K562 (cell line): Measurements from ENCODE around the gene DSG2. TPM values are rescaled to one million over a fixed set of nuclear protein-coding genes. Genes with fewer than 3 reads are reported as not detected.
A peak's percentile ranks its signal among the peaks of the same experiment; 100 is the strongest.

ENCODE experiments used
- ATAC-seq: fragments of 200-7000 bp; cut with Tn5 transposase; 3 replicates; pipeline ENCODE4 v1.9.1; 2020; ENCODE audit warnings: moderate library complexity
- BruUV-seq: library from RNA; stranded (reverse); fragments of 400-500 nt; replicated peaks from 2 replicates; lab custom pipeline; 2021; lab: Mats Ljungman, UMichigan
- CTCF ChIA-PET: fragments of 300-600 bp; formaldehyde crosslinking; extraction: SDS; loops from one replicate; lab custom pipeline; 2021; ENCODE audit warnings: low intra/inter-chr PET ratio; lab: Yijun Ruan, JAX
- POLR2A ChIA-PET: fragments of 300-600, 350-650 bp; sonication (Branson Sonifier 250); formaldehyde crosslinking; extraction: SDS; loops from one replicate; lab custom pipeline; 2021; ENCODE audit warnings: antibody characterized with exemption, inconsistent platforms; lab: Yijun Ruan, JAX
- DNase-seq, 4 experiments: peaks; one replicate each; pipeline versions ENCODE4 v3.0.0 to v3.0.0-alpha.2; 2011 to 2018; ENCODE audit warnings: low spot score in 3 of 4, mixed read lengths in 3 of 4; ENCODE audit errors: extremely low read depth in 1 of 4
- FAIRE-seq: peaks from 2 replicates; lab custom pipeline; 2011; peaks lifted over from hg19 to GRCh38; lab: Jason Lieb, UNC
- H2AFZ ChIP-seq: 2 replicates; pipeline ENCODE4 v1.6.0; 2011; ENCODE audit warnings: low read depth, low read length, control low read depth, inconsistent platforms
- H3K27ac ChIP-seq: fragments of 200-600 bp; 3 replicates; pipeline ENCODE4 v1.8.0; 2011; ENCODE audit warnings: low read depth, mild to moderate bottlenecking, control low read depth, inconsistent platforms, low read length, moderate library complexity, mixed read lengths; ENCODE audit errors: extremely low read depth
- H3K27me3 ChIP-seq, 2 experiments: fragments of 300-600 bp in 1 of 2; 2 replicates in 1 of 2; 3 replicates in 1 of 2; pipeline versions ENCODE4 v1.6.0 to v1.8.0; 2011; ENCODE audit warnings: inconsistent platforms in 2 of 2, low read length in 2 of 2, mild to moderate bottlenecking in 1 of 2, mixed read lengths in 1 of 2, moderate library complexity in 1 of 2; ENCODE audit not compliant: control insufficient read depth in 2 of 2, insufficient read depth in 2 of 2
- H3K36me3 ChIP-seq: fragments of 300-600 bp; 3 replicates; pipeline ENCODE4 v1.8.0; 2011; ENCODE audit warnings: mild to moderate bottlenecking, low read length, inconsistent platforms; ENCODE audit not compliant: control insufficient read depth, insufficient read depth
- H3K4me1 ChIP-seq, 2 experiments: fragments of 200-600 bp in 1 of 2; replicated peaks in 1 of 2; 2 replicates in 1 of 2; 3 replicates in 1 of 2; pipeline versions ENCODE4 v1.5.1 to v1.8.0; 2011; ENCODE audit warnings: inconsistent platforms in 2 of 2, low read length in 2 of 2, mild to moderate bottlenecking in 1 of 2, mixed read lengths in 1 of 2, moderate library complexity in 1 of 2; ENCODE audit not compliant: control insufficient read depth in 2 of 2, insufficient read depth in 2 of 2
- H3K4me2 ChIP-seq: 2 replicates; pipeline ENCODE4 v1.6.1; 2011; ENCODE audit warnings: low read length, control low read depth, inconsistent platforms, mixed read lengths; ENCODE audit not compliant: insufficient read depth
- H3K4me3 ChIP-seq: fragments of 200-600 bp; sonication (generic), shearing (Covaris generic); 2 replicates; pipeline ENCODE4 v1.5.1; 2016; ENCODE audit warnings: control low read depth, inconsistent platforms
- H3K79me2 ChIP-seq: fragments of 200-600 bp; 3 replicates; pipeline ENCODE4 v1.8.0; 2011; ENCODE audit warnings: low read length, inconsistent platforms; ENCODE audit not compliant: control insufficient read depth, insufficient read depth
- H3K9ac ChIP-seq, 2 experiments: 2 replicates each; pipeline versions ENCODE4 v1.6.0 to v1.6.1; 2011; ENCODE audit warnings: low read depth in 2 of 2, low read length in 2 of 2, control low read depth in 1 of 2, inconsistent platforms in 1 of 2, mild to moderate bottlenecking in 1 of 2, mixed read lengths in 1 of 2; ENCODE audit not compliant: insufficient read depth in 1 of 2
- H3K9me1 ChIP-seq: one replicate; pipeline ENCODE4 v1.6.0; 2011; ENCODE audit warnings: inconsistent platforms, mild to moderate bottlenecking, low read length, moderate library complexity; ENCODE audit not compliant: control insufficient read depth, insufficient read depth
- H3K9me3 ChIP-seq: replicated peaks from 2 replicates; pipeline ENCODE4 v1.5.1; 2011; ENCODE audit warnings: low read depth, low read length, inconsistent platforms; ENCODE audit not compliant: control insufficient read depth, insufficient read depth
- H4K20me1 ChIP-seq: replicated peaks from 2 replicates; pipeline ENCODE4 v1.6.1; 2011; ENCODE audit warnings: low read length, inconsistent platforms, mixed read lengths; ENCODE audit not compliant: control insufficient read depth, insufficient read depth
- ATF7 ChIP-seq: fragments of 450-650 bp; IDR thresholded peaks from 2 replicates; pipeline ENCODE4 v1.7.1; 2014; ENCODE audit warnings: mild to moderate bottlenecking, moderate library complexity
- CEBPB ChIP-seq: fragments of 450-650 bp; IDR thresholded peaks from 2 replicates; pipeline ENCODE4 v1.6.1; 2016; ENCODE audit warnings: missing genetic modification characterization, missing compliant biosample characterization
- WGBS: fragments of 100-300 bp; shearing (Covaris generic); methylation state at CpG from one replicate; pipeline ENCODE4 v1.1.6; 2016; ENCODE audit warnings: low coverage, mixed read lengths; ENCODE audit not compliant: insufficient coverage; ENCODE audit errors: missing lambda C conversion rate; 5-methylcytosine and 5-hydroxymethylcytosine counted together
- in situ Hi-C: fragments of 300-500 bp; cut with MboI; formaldehyde crosslinking; loops from 4 replicates; pipeline ENCODE4 v1.15.0; 2018; ENCODE audit warnings: inconsistent platforms, mixed read lengths
- intact Hi-C: fragments of 100-400 bp; cut with micrococcal nuclease; formaldehyde crosslinking; loops from 2 replicates; pipeline ENCODE4 v1.14.2; 2022
- polyA plus RNA-seq, 8 experiments: library from polyadenylated mRNA; depleted of rRNA in 4 of 8; stranded (reverse) in 5 of 8; unstranded in 3 of 8; fragments of >200 nt; fragmentation: Nextera tagmentation in 2 of 8; fragmentation: Illumina TruSeq in 1 of 8; extraction: Ambion mirVana in 2 of 8; extraction: Trizol in 1 of 8; gene quantifications; 2 replicates each; pipeline versions ENCODE4 v1.2.1 to v1.2.3, GENCODE V29; 2011 to 2014; ENCODE audit warnings: inconsistent platforms in 1 of 8, missing spikeins in 1 of 8
- total RNA-seq, 7 experiments: library from RNA; depleted of rRNA in 6 of 7; stranded (reverse); fragments of >200 nt in 6 of 7; fragmentation: Illumina TruSeq in 2 of 7; extraction: Trizol in 2 of 7; gene quantifications; 2 replicates each; pipeline versions ENCODE4 v1.2.1 to v1.2.3, GENCODE V29; 2011 to 2021; ENCODE audit warnings: low replicate concordance in 1 of 7
- TF ChIP-seq, protein P1 (sequence below), 2 experiments: fragments of 450-650 bp; conservative IDR thresholded peaks; 2 replicates each; pipeline ENCODE4 v1.6.1; 2017; ENCODE audit warnings: mild to moderate bottlenecking in 2 of 2, moderate library complexity in 2 of 2

DSG2 gene
- total and polyA plus RNA-seq, 9 of the 15 experiments (the other 6 are each of a cell fraction or from before 2014, with no cell fraction given), result 16.9 to 68.6 (median 41.3) TPM

DNA sequence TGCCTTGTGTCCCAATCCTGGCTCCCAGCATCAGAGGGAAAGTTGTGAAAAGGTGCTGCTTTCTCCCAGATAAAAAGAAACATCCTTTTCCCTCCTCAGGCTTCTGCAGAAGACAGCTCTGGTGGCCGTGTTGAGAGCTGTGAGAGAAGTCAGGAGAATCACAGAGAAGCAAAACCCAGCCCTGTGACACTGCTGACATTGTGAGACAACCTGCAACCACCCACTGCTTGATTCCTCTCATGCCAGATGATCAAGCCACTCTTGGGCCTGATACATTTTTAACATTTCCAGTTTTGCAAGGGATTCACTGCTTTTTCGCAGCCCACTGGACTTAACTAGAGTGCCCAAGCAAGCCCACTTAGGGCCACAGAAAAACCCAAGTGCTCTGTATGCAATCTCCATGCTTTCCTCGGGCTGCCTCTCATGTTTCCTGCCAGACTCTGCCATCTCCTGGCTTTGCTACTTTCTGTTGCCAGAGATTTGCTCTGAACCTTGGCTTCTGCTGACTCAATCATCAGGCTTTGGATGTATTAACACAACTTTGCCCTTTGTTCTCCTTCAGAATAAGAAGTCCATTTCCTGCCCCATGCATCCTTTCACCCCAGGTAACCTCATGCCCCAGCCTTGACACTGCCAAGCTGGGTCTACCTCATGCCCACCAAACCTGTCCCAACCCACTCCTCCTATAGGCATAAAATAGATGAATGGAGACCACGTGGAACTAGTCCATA is 68.8 kb downstream of the DSG2 start:
- H3K79me2 ChIP-seq, result no peaks in the 10 kb centered on the region
- H3K36me3 ChIP-seq, result no peaks in the 10 kb centered on the region
- H4K20me1 ChIP-seq, result no peaks in the 10 kb centered on the region
- no peak for TF ChIP-seq CEBPB
- no peak for TF ChIP-seq ATF7
- TF ChIP-seq, protein P1, sequence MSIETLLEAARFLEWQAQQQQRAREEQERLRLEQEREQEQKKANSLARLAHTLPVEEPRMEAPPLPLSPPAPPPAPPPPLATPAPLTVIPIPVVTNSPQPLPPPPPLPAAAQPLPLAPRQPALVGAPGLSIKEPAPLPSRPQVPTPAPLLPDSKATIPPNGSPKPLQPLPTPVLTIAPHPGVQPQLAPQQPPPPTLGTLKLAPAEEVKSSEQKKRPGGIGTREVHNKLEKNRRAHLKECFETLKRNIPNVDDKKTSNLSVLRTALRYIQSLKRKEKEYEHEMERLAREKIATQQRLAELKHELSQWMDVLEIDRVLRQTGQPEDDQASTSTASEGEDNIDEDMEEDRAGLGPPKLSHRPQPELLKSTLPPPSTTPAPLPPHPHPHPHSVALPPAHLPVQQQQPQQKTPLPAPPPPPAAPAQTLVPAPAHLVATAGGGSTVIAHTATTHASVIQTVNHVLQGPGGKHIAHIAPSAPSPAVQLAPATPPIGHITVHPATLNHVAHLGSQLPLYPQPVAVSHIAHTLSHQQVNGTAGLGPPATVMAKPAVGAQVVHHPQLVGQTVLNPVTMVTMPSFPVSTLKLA (conservative IDR thresholded peaks at IDR 0.05), result no peak
- intact Hi-C loops, result no loop called here
- H3K4me1 ChIP-seq, result no peaks in the 10 kb centered on the region
- no peak overlapping the region for H3K9ac ChIP-seq
- no TSS peak for BruUV-seq
- no peaks in the 10 kb centered on the region for H3K9me3 ChIP-seq
- H3K4me3 ChIP-seq, result no peak overlapping the region
- H3K27me3 ChIP-seq, result peaks cover 6 to 9% of the 10 kb centered on the region in 2 experiments; a peak in 3 of 5 replicates
- POLR2A ChIA-PET, result no interaction called here
- FAIRE-seq (no peak), DNase-seq (no peak), ATAC-seq (peak; percentile 28; the same call in 1 of the 3 replicates)
- CTCF ChIA-PET, result interaction anchor here (0.5 kb wide), 1 partner anchor 477 kb away, joined by 3 read pairs; no protein-coding TSS in a partner anchor
- H3K27ac ChIP-seq, result no peak overlapping the region
- H3K9me1 ChIP-seq, result no peaks in the 10 kb centered on the region
- WGBS, result 1% methylated on average over 4 of the region's 4 CpGs
- no peak overlapping the region for H2AFZ ChIP-seq
- in situ Hi-C loops, result no loop called here
- no peak overlapping the region for H3K4me2 ChIP-seq
